ENCODE results near the gene ADCY5. TPM values are rescaled to one million over a fixed set of nuclear protein-coding genes. Genes with fewer than 3 reads are reported as not detected.
A peak's percentile ranks its signal among the peaks of the same experiment; 100 is the strongest.

Gene ADCY5
- total and polyA plus RNA-seq, 4 donors: 0.74 to 6.6 (median 2.9) TPM

- no peak overlapping the region for H3K4me3 ChIP-seq (ENCODE audit: low read depth in 1 of 3, low read length in 3 of 3)
- DNase-seq (ENCODE audit: low spot score): no peak
- no peak overlapping the region for H3K9ac ChIP-seq (ENCODE audit: low read depth in 1 of 2, low read length in 2 of 2)
- no peaks in the 10 kb centered on the region for H3K36me3 ChIP-seq (ENCODE audit: control insufficient read depth in 4 of 4, insufficient read depth in 3 of 4, low read depth in 1 of 4, low read length in 3 of 4)
- peaks cover 0 to 5% (median 0%) of the 10 kb centered on the region in 4 donors for H3K4me1 ChIP-seq (ENCODE audit: control insufficient read depth in 4 of 4, insufficient read depth in 4 of 4, low read length in 3 of 4)
- TF ChIP-seq HNF4G (IDR thresholded peaks at IDR 0.05) (no peak), REST (IDR thresholded peaks at IDR 0.05) (no peak), FOXA1 (IDR thresholded peaks at IDR 0.05) (no peak), EGR1 (IDR thresholded peaks at IDR 0.05; ENCODE audit: low read depth in 2 of 2) (no peak), MAX (IDR thresholded peaks at IDR 0.05) (no peak), HNF4A (conservative IDR thresholded peaks at IDR 0.05) (no peak), RAD21 (IDR thresholded peaks at IDR 0.05) (no peak), YY1 (IDR thresholded peaks at IDR 0.05) (no peak), GABPA (IDR thresholded peaks at IDR 0.05 in 1 of 2, conservative IDR thresholded peaks at IDR 0.05 in 1 of 2) (no peak), RXRA (IDR thresholded peaks at IDR 0.05) (no peak), FOXA2 (IDR thresholded peaks at IDR 0.05) (no peak)
- TF ChIP-seq, protein P1, sequence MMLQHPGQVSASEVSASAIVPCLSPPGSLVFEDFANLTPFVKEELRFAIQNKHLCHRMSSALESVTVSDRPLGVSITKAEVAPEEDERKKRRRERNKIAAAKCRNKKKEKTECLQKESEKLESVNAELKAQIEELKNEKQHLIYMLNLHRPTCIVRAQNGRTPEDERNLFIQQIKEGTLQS (IDR thresholded peaks at IDR 0.05): no peak
- TF ChIP-seq, protein P2, sequence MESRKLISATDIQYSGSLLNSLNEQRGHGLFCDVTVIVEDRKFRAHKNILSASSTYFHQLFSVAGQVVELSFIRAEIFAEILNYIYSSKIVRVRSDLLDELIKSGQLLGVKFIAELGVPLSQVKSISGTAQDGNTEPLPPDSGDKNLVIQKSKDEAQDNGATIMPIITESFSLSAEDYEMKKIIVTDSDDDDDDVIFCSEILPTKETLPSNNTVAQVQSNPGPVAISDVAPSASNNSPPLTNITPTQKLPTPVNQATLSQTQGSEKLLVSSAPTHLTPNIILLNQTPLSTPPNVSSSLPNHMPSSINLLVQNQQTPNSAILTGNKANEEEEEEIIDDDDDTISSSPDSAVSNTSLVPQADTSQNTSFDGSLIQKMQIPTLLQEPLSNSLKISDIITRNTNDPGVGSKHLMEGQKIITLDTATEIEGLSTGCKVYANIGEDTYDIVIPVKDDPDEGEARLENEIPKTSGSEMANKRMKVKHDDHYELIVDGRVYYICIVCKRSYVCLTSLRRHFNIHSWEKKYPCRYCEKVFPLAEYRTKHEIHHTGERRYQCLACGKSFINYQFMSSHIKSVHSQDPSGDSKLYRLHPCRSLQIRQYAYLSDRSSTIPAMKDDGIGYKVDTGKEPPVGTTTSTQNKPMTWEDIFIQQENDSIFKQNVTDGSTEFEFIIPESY (IDR thresholded peaks at IDR 0.05): no peak
- TF ChIP-seq, protein P3, sequence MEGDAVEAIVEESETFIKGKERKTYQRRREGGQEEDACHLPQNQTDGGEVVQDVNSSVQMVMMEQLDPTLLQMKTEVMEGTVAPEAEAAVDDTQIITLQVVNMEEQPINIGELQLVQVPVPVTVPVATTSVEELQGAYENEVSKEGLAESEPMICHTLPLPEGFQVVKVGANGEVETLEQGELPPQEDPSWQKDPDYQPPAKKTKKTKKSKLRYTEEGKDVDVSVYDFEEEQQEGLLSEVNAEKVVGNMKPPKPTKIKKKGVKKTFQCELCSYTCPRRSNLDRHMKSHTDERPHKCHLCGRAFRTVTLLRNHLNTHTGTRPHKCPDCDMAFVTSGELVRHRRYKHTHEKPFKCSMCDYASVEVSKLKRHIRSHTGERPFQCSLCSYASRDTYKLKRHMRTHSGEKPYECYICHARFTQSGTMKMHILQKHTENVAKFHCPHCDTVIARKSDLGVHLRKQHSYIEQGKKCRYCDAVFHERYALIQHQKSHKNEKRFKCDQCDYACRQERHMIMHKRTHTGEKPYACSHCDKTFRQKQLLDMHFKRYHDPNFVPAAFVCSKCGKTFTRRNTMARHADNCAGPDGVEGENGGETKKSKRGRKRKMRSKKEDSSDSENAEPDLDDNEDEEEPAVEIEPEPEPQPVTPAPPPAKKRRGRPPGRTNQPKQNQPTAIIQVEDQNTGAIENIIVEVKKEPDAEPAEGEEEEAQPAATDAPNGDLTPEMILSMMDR (IDR thresholded peaks at IDR 0.05; ENCODE audit: low read depth, low read length, missing input control): no peak
- H3K27me3 ChIP-seq (ENCODE audit: control insufficient read depth in 4 of 4, insufficient read depth in 4 of 4, low read length in 3 of 4): no peaks in the 10 kb centered on the region
- H3K27ac ChIP-seq (ENCODE audit: low read depth in 1 of 2, low read length in 2 of 2): peak overlapping the region; percentile 9 to 40
- 89% methylated on average over 26 of the region's 26 CpGs for WGBS
- no peaks in the 10 kb centered on the region for H3K9me3 ChIP-seq (ENCODE audit: control insufficient read depth in 4 of 4, low read length in 3 of 4)
Measured at GRCh38 chr3:123383091-123384053, 65.5 kb downstream of the ADCY5 start.

Measured in liver (tissue), 9 donors.